ENCODE measurements around the gene LZTR1.

The LZTR1 gene

GRCh38 chr22:21020802-21021429, 38.8 kb downstream of the LZTR1 start:
- no peak for ATAC-seq (replicated peaks; ENCODE audit: extremely low read depth, poor library complexity, severe bottlenecking)
- H3K27ac Mint-ChIP-seq (ENCODE audit: low read depth): no peak overlapping the region
- no peaks in the 10 kb centered on the region for H3K9me3 Mint-ChIP-seq

GRCh38 chr22:21022507-21022906, 40.4 kb downstream of the LZTR1 start:
- H3K9me3 Mint-ChIP-seq: no peaks in the 10 kb centered on the region
- no peak for ATAC-seq (replicated peaks; ENCODE audit: extremely low read depth, poor library complexity, severe bottlenecking)
- H3K4me1 Mint-ChIP-seq: peaks cover 14% of the 10 kb centered on the region
- DNase-seq (ENCODE audit: low spot score in 2 of 2): no peak
- H3K27ac Mint-ChIP-seq (ENCODE audit: low read depth): no peak overlapping the region
- H3K4me3 Mint-ChIP-seq: no peak overlapping the region
- H3K27me3 Mint-ChIP-seq: no peaks in the 10 kb centered on the region
- no peaks in the 10 kb centered on the region for H3K36me3 Mint-ChIP-seq (ENCODE audit: insufficient read depth)

More at GRCh38 chr22:21020802-21021429, 38.8 kb downstream of the LZTR1 start:
- DNase-seq (ENCODE audit: low spot score in 2 of 2): no peak
- H3K4me1 Mint-ChIP-seq: peaks cover 21% of the 10 kb centered on the region
- no peak overlapping the region for H3K4me3 Mint-ChIP-seq
- H3K27me3 Mint-ChIP-seq: no peaks in the 10 kb centered on the region
- no peaks in the 10 kb centered on the region for H3K36me3 Mint-ChIP-seq (ENCODE audit: insufficient read depth)

GRCh38 chr22:21022955-21023614, 41.0 kb downstream of the LZTR1 start:
- Mint-ChIP-seq H3K36me3 (ENCODE audit: insufficient read depth) (no peaks in the 10 kb centered on the region), H3K9me3 (no peaks in the 10 kb centered on the region), H3K27ac (ENCODE audit: low read depth) (no peak overlapping the region), H3K27me3 (no peaks in the 10 kb centered on the region), H3K4me1 (peaks cover 12% of the 10 kb centered on the region), H3K4me3 (no peak overlapping the region)
- DNase-seq (ENCODE audit: low spot score in 2 of 2) (no peak), ATAC-seq (replicated peaks; ENCODE audit: extremely low read depth, poor library complexity, severe bottlenecking) (no peak)

- H3K4me3 Mint-ChIP-seq: no peak overlapping the region
- no peak for DNase-seq (ENCODE audit: low spot score in 2 of 2)
Observed at GRCh38 chr22:21025266-21025665, 43.2 kb downstream of the LZTR1 start.

GRCh38 chr22:21025763-21026755, 44.0 kb downstream of the LZTR1 start:
- H3K9me3 Mint-ChIP-seq: no peaks in the 10 kb centered on the region
- no peak overlapping the region for H3K27ac Mint-ChIP-seq (ENCODE audit: low read depth)
- ATAC-seq (replicated peaks; ENCODE audit: extremely low read depth, poor library complexity, severe bottlenecking): no peak
- no peak for DNase-seq (ENCODE audit: low spot score in 2 of 2)
- H3K36me3 Mint-ChIP-seq (ENCODE audit: insufficient read depth): no peaks in the 10 kb centered on the region
- H3K4me3 Mint-ChIP-seq: no peak overlapping the region
- H3K27me3 Mint-ChIP-seq: peaks cover 22% of the 10 kb centered on the region
- H3K4me1 Mint-ChIP-seq: peaks cover 16% of the 10 kb centered on the region

More at GRCh38 chr22:21025266-21025665, 43.2 kb downstream of the LZTR1 start:
- Mint-ChIP-seq H3K9me3 (no peaks in the 10 kb centered on the region), H3K36me3 (ENCODE audit: insufficient read depth) (no peaks in the 10 kb centered on the region), H3K4me1 (peaks cover 12% of the 10 kb centered on the region), H3K27ac (ENCODE audit: low read depth) (no peak overlapping the region), H3K27me3 (peaks cover 14% of the 10 kb centered on the region)
- ATAC-seq (replicated peaks; ENCODE audit: extremely low read depth, poor library complexity, severe bottlenecking): peak; percentile 60

- H3K36me3 Mint-ChIP-seq (ENCODE audit: insufficient read depth): no peaks in the 10 kb centered on the region
- no peak for DNase-seq (ENCODE audit: low spot score in 2 of 2)
- peaks cover 28% of the 10 kb centered on the region for H3K27me3 Mint-ChIP-seq
- H3K4me1 Mint-ChIP-seq: peaks cover 20% of the 10 kb centered on the region
- no peak overlapping the region for H3K27ac Mint-ChIP-seq (ENCODE audit: low read depth)
- H3K4me3 Mint-ChIP-seq: no peak overlapping the region
- ATAC-seq (replicated peaks; ENCODE audit: extremely low read depth, poor library complexity, severe bottlenecking): no peak
- no peaks in the 10 kb centered on the region for H3K9me3 Mint-ChIP-seq
Observed at GRCh38 chr22:21026783-21027692, 44.9 kb downstream of the LZTR1 start.

- DNase-seq (ENCODE audit: low spot score in 2 of 2): no peak
- ATAC-seq (replicated peaks; ENCODE audit: extremely low read depth, poor library complexity, severe bottlenecking): no peak
- Mint-ChIP-seq H3K9me3 (no peaks in the 10 kb centered on the region), H3K36me3 (ENCODE audit: insufficient read depth) (peaks cover 2% of the 10 kb centered on the region), H3K4me1 (peaks cover 20% of the 10 kb centered on the region), H3K27ac (ENCODE audit: low read depth) (no peak overlapping the region), H3K4me3 (no peak overlapping the region), H3K27me3 (peaks cover 30% of the 10 kb centered on the region)
Observed at GRCh38 chr22:21028277-21029251, 46.5 kb downstream of the LZTR1 start.

GRCh38 chr22:21029486-21030025, 47.5 kb downstream of the LZTR1 start:
- no peak overlapping the region for H3K4me3 Mint-ChIP-seq
- DNase-seq (ENCODE audit: low spot score in 2 of 2) (no peak), ATAC-seq (replicated peaks; ENCODE audit: extremely low read depth, poor library complexity, severe bottlenecking) (no peak)
- H3K27me3 Mint-ChIP-seq: peaks cover 40% of the 10 kb centered on the region
- H3K27ac Mint-ChIP-seq (ENCODE audit: low read depth): no peak overlapping the region
- H3K4me1 Mint-ChIP-seq: peaks cover 20% of the 10 kb centered on the region
- no peaks in the 10 kb centered on the region for H3K9me3 Mint-ChIP-seq
- peaks cover 2% of the 10 kb centered on the region for H3K36me3 Mint-ChIP-seq (ENCODE audit: insufficient read depth)

GRCh38 chr22:21030032-21030431, 47.9 kb downstream of the LZTR1 start:
- H3K27ac Mint-ChIP-seq (ENCODE audit: low read depth): no peak overlapping the region
- no peaks in the 10 kb centered on the region for H3K9me3 Mint-ChIP-seq
- ATAC-seq (replicated peaks; ENCODE audit: extremely low read depth, poor library complexity, severe bottlenecking): no peak
- DNase-seq (ENCODE audit: low spot score in 2 of 2): no peak
- H3K4me3 Mint-ChIP-seq: no peak overlapping the region
- H3K36me3 Mint-ChIP-seq (ENCODE audit: insufficient read depth): peaks cover 2% of the 10 kb centered on the region
- H3K27me3 Mint-ChIP-seq: peaks cover 45% of the 10 kb centered on the region
- H3K4me1 Mint-ChIP-seq: peaks cover 18% of the 10 kb centered on the region

GRCh38 chr22:21030621-21031544, 48.8 kb downstream of the LZTR1 start:
- H3K9me3 Mint-ChIP-seq: no peaks in the 10 kb centered on the region
- H3K4me1 Mint-ChIP-seq: peaks cover 10% of the 10 kb centered on the region
- H3K36me3 Mint-ChIP-seq (ENCODE audit: insufficient read depth): peaks cover 2% of the 10 kb centered on the region
- peaks cover 48% of the 10 kb centered on the region for H3K27me3 Mint-ChIP-seq
- ATAC-seq (replicated peaks; ENCODE audit: extremely low read depth, poor library complexity, severe bottlenecking) (no peak), DNase-seq (ENCODE audit: low spot score in 2 of 2) (no peak)
- peak overlapping the region; percentile 27 for H3K4me3 Mint-ChIP-seq
- no peak overlapping the region for H3K27ac Mint-ChIP-seq (ENCODE audit: low read depth)
